Measurements from ENCODE around the gene SRSF11.

The SRSF11 gene

GRCh38 chr1:70231475-70231874 is 10.3 kb downstream of the SRSF11 start:
- ATAC-seq (replicated peaks; ENCODE audit: extremely low read depth, poor library complexity, severe bottlenecking) (no peak), DNase-seq (ENCODE audit: low spot score in 2 of 2) (no peak)
- no peak overlapping the region for H3K27ac Mint-ChIP-seq (ENCODE audit: low read depth)
- H3K4me3 Mint-ChIP-seq = no peak overlapping the region
- no peaks in the 10 kb centered on the region for H3K9me3 Mint-ChIP-seq
- peaks cover 67% of the 10 kb centered on the region for H3K36me3 Mint-ChIP-seq (ENCODE audit: insufficient read depth)
- no peaks in the 10 kb centered on the region for H3K27me3 Mint-ChIP-seq
- peaks cover 31% of the 10 kb centered on the region for H3K4me1 Mint-ChIP-seq

- Mint-ChIP-seq H3K9me3 (no peaks in the 10 kb centered on the region), H3K36me3 (ENCODE audit: insufficient read depth) (peaks cover 85% of the 10 kb centered on the region), H3K4me3 (no peak overlapping the region), H3K27me3 (no peaks in the 10 kb centered on the region), H3K4me1 (peaks cover 12% of the 10 kb centered on the region), H3K27ac (ENCODE audit: low read depth) (peak overlapping the region; percentile 44)
- DNase-seq (ENCODE audit: low spot score in 2 of 2) (no peak), ATAC-seq (replicated peaks; ENCODE audit: extremely low read depth, poor library complexity, severe bottlenecking) (no peak)
Observed at GRCh38 chr1:70234733-70235132, 13.6 kb downstream of the SRSF11 start.

- Mint-ChIP-seq H3K27me3 (no peaks in the 10 kb centered on the region), H3K27ac (ENCODE audit: low read depth) (no peak overlapping the region), H3K9me3 (no peaks in the 10 kb centered on the region), H3K4me3 (no peak overlapping the region), H3K36me3 (ENCODE audit: insufficient read depth) (peaks cover 89% of the 10 kb centered on the region), H3K4me1 (peaks cover 6% of the 10 kb centered on the region)
- ATAC-seq (replicated peaks; ENCODE audit: extremely low read depth, poor library complexity, severe bottlenecking) (no peak), DNase-seq (ENCODE audit: low spot score in 2 of 2) (no peak)
Observed at GRCh38 chr1:70239940-70240339, 18.8 kb downstream of the SRSF11 start.

- Mint-ChIP-seq H3K27me3 (no peaks in the 10 kb centered on the region), H3K27ac (ENCODE audit: low read depth) (no peak overlapping the region), H3K4me1 (peaks cover 19% of the 10 kb centered on the region), H3K4me3 (no peak overlapping the region), H3K9me3 (no peaks in the 10 kb centered on the region), H3K36me3 (ENCODE audit: insufficient read depth) (peaks cover 89% of the 10 kb centered on the region)
- DNase-seq (ENCODE audit: low spot score in 2 of 2) = no peak
- no peak for ATAC-seq (replicated peaks; ENCODE audit: extremely low read depth, poor library complexity, severe bottlenecking)
Observed at GRCh38 chr1:70247122-70247521, 25.9 kb downstream of the SRSF11 start.

GRCh38 chr1:70247768-70248167 is 26.6 kb downstream of the SRSF11 start:
- Mint-ChIP-seq H3K27ac (ENCODE audit: low read depth) (no peak overlapping the region), H3K9me3 (no peaks in the 10 kb centered on the region), H3K27me3 (no peaks in the 10 kb centered on the region), H3K4me3 (no peak overlapping the region), H3K4me1 (peaks cover 19% of the 10 kb centered on the region), H3K36me3 (ENCODE audit: insufficient read depth) (peaks cover 85% of the 10 kb centered on the region)
- DNase-seq (ENCODE audit: low spot score in 2 of 2) (no peak), ATAC-seq (replicated peaks; ENCODE audit: extremely low read depth, poor library complexity, severe bottlenecking) (no peak)

GRCh38 chr1:70248729-70249128 is 27.5 kb downstream of the SRSF11 start:
- Mint-ChIP-seq H3K4me1 (peaks cover 19% of the 10 kb centered on the region), H3K27me3 (no peaks in the 10 kb centered on the region), H3K27ac (ENCODE audit: low read depth) (peak overlapping the region; percentile 44), H3K36me3 (ENCODE audit: insufficient read depth) (peaks cover 78% of the 10 kb centered on the region), H3K4me3 (no peak overlapping the region), H3K9me3 (no peaks in the 10 kb centered on the region)
- no peak for DNase-seq (ENCODE audit: low spot score in 2 of 2)
- ATAC-seq (replicated peaks; ENCODE audit: extremely low read depth, poor library complexity, severe bottlenecking) = no peak

- no peak overlapping the region for H3K4me3 Mint-ChIP-seq
- peaks cover 12% of the 10 kb centered on the region for H3K36me3 Mint-ChIP-seq (ENCODE audit: insufficient read depth)
- no peaks in the 10 kb centered on the region for H3K9me3 Mint-ChIP-seq
- H3K27ac Mint-ChIP-seq (ENCODE audit: low read depth) = no peak overlapping the region
- ATAC-seq (replicated peaks; ENCODE audit: extremely low read depth, poor library complexity, severe bottlenecking) (no peak), DNase-seq (ENCODE audit: low spot score in 2 of 2) (no peak)
- H3K27me3 Mint-ChIP-seq = no peaks in the 10 kb centered on the region
- H3K4me1 Mint-ChIP-seq = no peaks in the 10 kb centered on the region
Observed at GRCh38 chr1:70256664-70257063, 35.5 kb downstream of the SRSF11 start.

GRCh38 chr1:70264839-70265238 is 43.7 kb downstream of the SRSF11 start:
- H3K9me3 Mint-ChIP-seq = no peaks in the 10 kb centered on the region
- peak overlapping the region; percentile 54 for H3K27ac Mint-ChIP-seq (ENCODE audit: low read depth)
- no peak for ATAC-seq (replicated peaks; ENCODE audit: extremely low read depth, poor library complexity, severe bottlenecking)
- H3K27me3 Mint-ChIP-seq = no peaks in the 10 kb centered on the region
- peaks cover 20% of the 10 kb centered on the region for H3K36me3 Mint-ChIP-seq (ENCODE audit: insufficient read depth)
- H3K4me1 Mint-ChIP-seq = no peaks in the 10 kb centered on the region
- no peak for DNase-seq (ENCODE audit: low spot score in 2 of 2)
- no peak overlapping the region for H3K4me3 Mint-ChIP-seq

GRCh38 chr1:70265946-70266345 is 44.8 kb downstream of the SRSF11 start:
- no peak overlapping the region for H3K4me3 Mint-ChIP-seq
- ATAC-seq (replicated peaks; ENCODE audit: extremely low read depth, poor library complexity, severe bottlenecking) (no peak), DNase-seq (ENCODE audit: low spot score in 2 of 2) (no peak)
- H3K27me3 Mint-ChIP-seq = no peaks in the 10 kb centered on the region
- H3K4me1 Mint-ChIP-seq = no peaks in the 10 kb centered on the region
- peak overlapping the region; percentile 54 for H3K27ac Mint-ChIP-seq (ENCODE audit: low read depth)
- no peaks in the 10 kb centered on the region for H3K9me3 Mint-ChIP-seq
- H3K36me3 Mint-ChIP-seq (ENCODE audit: insufficient read depth) = peaks cover 21% of the 10 kb centered on the region

GRCh38 chr1:70277875-70278274 is 56.7 kb downstream of the SRSF11 start:
- H3K4me1 Mint-ChIP-seq = no peaks in the 10 kb centered on the region
- no peaks in the 10 kb centered on the region for H3K27me3 Mint-ChIP-seq
- no peak overlapping the region for H3K27ac Mint-ChIP-seq (ENCODE audit: low read depth)

GRCh38 chr1:70278710-70279109 is 57.5 kb downstream of the SRSF11 start:
- H3K4me1 Mint-ChIP-seq = no peaks in the 10 kb centered on the region
- no peak overlapping the region for H3K27ac Mint-ChIP-seq (ENCODE audit: low read depth)

More at GRCh38 chr1:70277875-70278274, 56.7 kb downstream of the SRSF11 start:
- no peak for DNase-seq (ENCODE audit: low spot score in 2 of 2)
- peaks cover 33% of the 10 kb centered on the region for H3K36me3 Mint-ChIP-seq (ENCODE audit: insufficient read depth)
- H3K9me3 Mint-ChIP-seq = no peaks in the 10 kb centered on the region
- no peak for ATAC-seq (replicated peaks; ENCODE audit: extremely low read depth, poor library complexity, severe bottlenecking)
- H3K4me3 Mint-ChIP-seq = no peak overlapping the region

GRCh38 chr1:70284366-70284765 is 63.2 kb downstream of the SRSF11 start:
- H3K27me3 Mint-ChIP-seq = no peaks in the 10 kb centered on the region
- DNase-seq (ENCODE audit: low spot score in 2 of 2) (no peak), ATAC-seq (replicated peaks; ENCODE audit: extremely low read depth, poor library complexity, severe bottlenecking) (no peak)
- H3K4me3 Mint-ChIP-seq = no peak overlapping the region
- no peak overlapping the region for H3K27ac Mint-ChIP-seq (ENCODE audit: low read depth)
- H3K4me1 Mint-ChIP-seq = no peaks in the 10 kb centered on the region
- no peaks in the 10 kb centered on the region for H3K9me3 Mint-ChIP-seq
- peaks cover 14% of the 10 kb centered on the region for H3K36me3 Mint-ChIP-seq (ENCODE audit: insufficient read depth)

More at GRCh38 chr1:70278710-70279109, 57.5 kb downstream of the SRSF11 start:
- no peak for DNase-seq (ENCODE audit: low spot score in 2 of 2)
- Mint-ChIP-seq H3K27me3 (no peaks in the 10 kb centered on the region), H3K36me3 (ENCODE audit: insufficient read depth) (peaks cover 30% of the 10 kb centered on the region), H3K4me3 (no peak overlapping the region), H3K9me3 (no peaks in the 10 kb centered on the region)
- ATAC-seq (replicated peaks; ENCODE audit: extremely low read depth, poor library complexity, severe bottlenecking) = no peak

- Mint-ChIP-seq H3K27ac (ENCODE audit: low read depth) (no peak overlapping the region), H3K27me3 (no peaks in the 10 kb centered on the region), H3K4me1 (no peaks in the 10 kb centered on the region), H3K4me3 (no peak overlapping the region), H3K9me3 (no peaks in the 10 kb centered on the region), H3K36me3 (ENCODE audit: insufficient read depth) (peaks cover 19% of the 10 kb centered on the region)
- ATAC-seq (replicated peaks; ENCODE audit: extremely low read depth, poor library complexity, severe bottlenecking) (no peak), DNase-seq (ENCODE audit: low spot score in 2 of 2) (no peak)
Observed at GRCh38 chr1:70286453-70286852, 65.3 kb downstream of the SRSF11 start.

GRCh38 chr1:70288166-70288565 is 67.0 kb downstream of the SRSF11 start:
- ATAC-seq (replicated peaks; ENCODE audit: extremely low read depth, poor library complexity, severe bottlenecking) = no peak
- Mint-ChIP-seq H3K27me3 (no peaks in the 10 kb centered on the region), H3K9me3 (no peaks in the 10 kb centered on the region), H3K4me3 (no peak overlapping the region), H3K36me3 (ENCODE audit: insufficient read depth) (peaks cover 26% of the 10 kb centered on the region), H3K27ac (ENCODE audit: low read depth) (no peak overlapping the region), H3K4me1 (peaks cover under 1% of the 10 kb centered on the region)
- no peak for DNase-seq (ENCODE audit: low spot score in 2 of 2)

Data from central memory CD8-positive, alpha-beta T cell (primary cell).